Measurements from ENCODE around the gene DPYSL3.

Gene DPYSL3

GRCh38 chr5:147360816-147361215, 149.1 kb downstream of the DPYSL3 start:
- no peak for DNase-seq

- no peak for DNase-seq
Observed at GRCh38 chr5:147359581-147359980, 150.3 kb downstream of the DPYSL3 start.

- no peak for DNase-seq
Observed at GRCh38 chr5:147359101-147359500, 150.8 kb downstream of the DPYSL3 start.

- DNase-seq: no peak
Observed at GRCh38 chr5:147349241-147349640, 160.6 kb downstream of the DPYSL3 start.

GRCh38 chr5:147348451-147348850, 161.4 kb downstream of the DPYSL3 start:
- no peak for DNase-seq

- DNase-seq: no peak
Observed at GRCh38 chr5:147348046-147348445, 161.8 kb downstream of the DPYSL3 start.

GRCh38 chr5:147346006-147346561, 163.8 kb downstream of the DPYSL3 start:
- no peak for DNase-seq

- no peak for DNase-seq
Observed at GRCh38 chr5:147344861-147345260, 165.0 kb downstream of the DPYSL3 start.

- no peak for DNase-seq
Observed at GRCh38 chr5:147341345-147341744, 168.5 kb downstream of the DPYSL3 start.

- DNase-seq: no peak
Observed at GRCh38 chr5:147340941-147341340, 168.9 kb downstream of the DPYSL3 start.

Measured in NCI-H2171 (cell line).